GM19463 (cell line): ENCODE data around the gene TACR2.
A peak's percentile ranks its signal among the peaks of the same experiment; 100 is the strongest.

Source experiments
- ATAC-seq: cut with Tn5 transposase; IDR thresholded peaks from one replicate; pipeline ENCODE4 v1.9.1; 2021; ENCODE audit warnings: mild to moderate bottlenecking, moderate library complexity; ENCODE audit not compliant: unreplicated experiment

The TACR2 gene

DNA sequence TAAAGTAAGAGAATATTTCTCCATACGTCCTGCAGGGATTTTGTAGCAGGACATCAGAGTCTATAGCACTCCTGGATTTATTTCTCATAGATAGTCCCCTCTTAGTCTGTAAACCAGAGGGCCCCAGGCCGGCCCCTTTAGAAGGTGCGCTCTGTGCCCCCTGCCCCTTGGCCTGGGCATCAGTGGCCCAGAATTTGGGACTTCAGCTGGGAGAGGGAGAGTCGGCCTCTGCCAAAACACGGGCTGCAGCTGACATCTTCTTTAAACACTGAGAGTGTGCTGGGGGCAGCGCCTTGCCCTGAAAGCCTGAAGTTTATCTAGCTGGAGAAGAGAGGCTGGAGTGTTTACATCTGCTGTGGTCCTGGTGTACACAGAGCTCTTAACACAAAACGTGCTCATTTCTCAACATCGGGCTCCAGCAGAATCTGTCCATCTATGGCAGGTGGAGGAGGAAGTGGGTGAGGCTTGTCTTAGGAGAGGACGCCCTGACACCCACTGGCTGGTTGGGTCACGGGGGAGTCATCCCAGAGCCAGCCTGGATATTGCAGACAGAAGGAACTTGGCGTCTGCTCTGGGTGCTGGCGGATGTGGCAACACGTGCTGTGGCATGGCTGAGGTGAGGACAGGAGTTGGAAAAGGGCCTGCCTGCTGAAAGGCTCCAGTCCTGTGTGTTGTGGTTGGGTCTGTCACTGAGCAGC lies 5.0 kb upstream of the TACR2 start:
- ATAC-seq: no peak

DNA sequence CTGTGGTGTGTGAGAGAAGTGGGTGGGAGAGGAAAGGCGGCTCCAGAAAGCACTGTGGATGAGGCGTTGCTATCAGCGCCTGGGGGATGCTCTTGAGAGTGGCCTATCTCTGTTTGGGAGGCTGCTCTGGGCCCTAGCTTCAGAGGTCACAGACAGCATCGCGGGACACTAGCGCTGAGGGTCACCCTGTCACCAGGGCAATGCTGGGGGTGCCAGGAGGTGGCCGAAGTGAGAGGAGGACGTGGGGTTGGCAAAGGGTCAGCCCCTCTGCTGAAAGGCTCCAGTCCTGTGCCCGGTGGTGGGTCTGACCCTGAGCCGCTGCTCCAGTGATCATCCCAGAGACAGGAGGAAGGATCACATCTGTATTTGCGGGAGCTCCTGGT lies 3.0 kb upstream of the TACR2 start:
- ATAC-seq: no peak

DNA sequence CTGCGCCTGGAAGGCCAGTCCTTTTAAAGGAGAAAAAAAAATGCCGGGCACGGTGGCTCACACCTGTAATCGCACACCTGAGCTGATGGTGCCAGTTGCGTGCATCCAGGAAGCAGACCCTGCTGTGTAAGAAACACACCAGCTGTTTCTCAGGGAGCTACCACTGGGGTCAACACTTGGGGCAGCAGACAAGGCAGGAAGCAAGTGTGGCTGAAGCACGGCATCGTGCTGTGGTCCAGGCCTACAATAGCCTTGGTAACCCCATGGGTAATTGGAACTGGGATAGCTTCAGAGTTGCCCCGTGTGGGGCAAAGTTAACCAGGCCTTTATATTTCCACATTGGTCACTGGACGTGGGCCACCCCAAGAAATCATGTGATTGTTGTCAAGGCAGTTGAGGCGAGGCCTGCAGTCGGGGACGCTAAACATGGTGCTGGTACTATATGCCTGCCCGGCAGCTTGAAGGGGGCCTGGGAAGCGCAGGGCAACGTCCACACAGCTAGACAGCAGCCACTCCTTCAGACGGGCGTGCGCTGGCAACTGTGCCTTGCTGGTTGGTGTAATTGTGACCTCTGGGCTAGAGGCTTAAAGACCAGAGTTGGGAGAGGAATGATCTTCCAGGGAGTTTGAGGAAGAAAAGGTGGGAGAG lies 2.5 kb upstream of the TACR2 start:
- no peak for ATAC-seq

DNA sequence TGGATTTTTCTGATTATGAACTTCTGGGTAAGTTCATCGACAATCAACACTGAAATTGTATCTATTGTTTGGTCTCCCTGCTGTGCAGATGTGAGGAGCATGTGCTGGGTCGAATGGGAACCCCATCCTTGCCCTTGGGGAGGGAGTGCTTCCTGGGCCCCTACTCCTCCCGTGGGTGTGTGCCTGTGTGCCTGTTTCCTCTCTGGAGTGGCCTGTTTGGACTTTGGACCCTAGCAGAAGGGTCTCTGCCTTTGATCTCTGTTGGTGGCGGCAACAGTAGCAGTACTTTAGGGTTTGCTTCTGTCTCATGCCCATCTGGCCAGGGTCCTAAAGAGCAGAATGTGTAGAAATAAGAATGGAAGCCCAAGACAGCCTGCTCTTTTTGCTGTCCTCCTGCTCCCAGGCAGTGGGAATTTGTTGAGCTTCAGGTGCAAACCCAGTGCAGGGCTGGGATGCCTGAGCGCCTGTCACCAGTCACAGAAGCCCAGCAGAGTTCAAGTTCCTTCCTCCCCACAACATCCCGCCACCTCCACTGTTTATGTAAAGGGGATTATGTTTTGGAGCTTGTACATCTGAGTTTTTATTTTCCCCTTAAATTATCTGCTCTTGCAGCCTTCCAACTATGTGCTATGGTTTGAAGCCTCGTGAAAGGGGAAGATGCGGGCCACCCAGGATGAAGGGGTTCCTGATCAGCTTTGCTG lies 1.5 kb upstream of the TACR2 start:
- ATAC-seq: no peak

DNA sequence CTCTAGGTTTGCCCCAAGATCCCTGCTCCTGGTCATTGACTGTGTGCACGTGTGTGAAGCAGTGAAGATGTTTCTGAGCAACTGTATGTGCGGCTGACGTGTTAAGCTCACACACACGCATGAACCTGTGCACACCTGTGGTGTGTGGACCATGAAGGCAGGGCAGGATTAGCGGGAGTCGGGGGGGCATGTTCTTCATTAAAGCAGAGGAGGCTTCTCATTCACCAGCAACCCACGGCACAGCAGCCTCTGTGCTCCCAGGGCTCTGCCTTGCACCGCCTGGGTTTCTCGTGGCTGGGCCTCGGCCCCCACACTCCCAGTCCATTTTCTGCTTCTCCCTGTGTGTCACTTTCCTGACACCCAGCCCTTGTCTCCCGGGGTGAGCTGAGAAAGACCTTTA lies 824 bp upstream of the TACR2 start:
- ATAC-seq: no peak

DNA sequence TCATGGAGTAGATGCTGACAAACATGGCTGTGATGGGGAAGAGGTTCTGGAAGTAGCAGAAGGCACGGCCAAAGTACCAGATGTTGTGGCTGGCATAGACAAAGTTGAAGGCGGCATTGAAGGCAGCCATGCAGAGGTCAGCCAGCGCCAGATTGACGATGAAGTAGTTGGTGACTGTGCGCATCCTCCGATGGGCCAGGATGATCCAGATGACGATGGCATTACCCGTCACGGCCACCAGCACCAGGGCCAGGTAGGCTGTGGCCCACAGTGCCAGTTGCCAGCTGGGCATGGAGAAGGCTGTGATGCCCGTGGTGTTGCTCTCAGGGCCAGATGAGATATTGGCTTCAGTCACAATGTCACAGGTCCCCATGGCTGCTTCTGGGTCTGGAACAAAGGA lies 767 bp downstream of the TACR2 start:
- ATAC-seq: no peak

DNA sequence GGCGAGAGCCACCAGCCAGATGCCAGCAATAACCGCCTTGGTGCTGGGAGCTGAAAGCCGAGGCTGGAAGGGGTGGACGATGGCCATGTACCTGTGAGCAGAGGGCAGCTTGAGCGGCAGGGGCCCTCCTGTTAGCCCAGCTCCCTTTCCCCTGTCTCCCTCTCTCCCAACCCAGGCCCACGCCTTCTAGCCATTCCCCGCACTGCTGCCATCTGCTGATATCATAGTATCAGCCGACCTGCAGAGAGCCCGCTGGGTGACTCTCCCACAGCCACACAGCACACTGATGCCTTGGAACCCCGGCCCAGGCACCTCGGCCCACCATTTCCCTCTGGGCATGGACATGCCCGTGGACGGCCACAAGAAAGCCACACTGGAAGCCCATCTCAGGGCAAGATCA lies 1.7 kb downstream of the TACR2 start:
- ATAC-seq: no peak

DNA sequence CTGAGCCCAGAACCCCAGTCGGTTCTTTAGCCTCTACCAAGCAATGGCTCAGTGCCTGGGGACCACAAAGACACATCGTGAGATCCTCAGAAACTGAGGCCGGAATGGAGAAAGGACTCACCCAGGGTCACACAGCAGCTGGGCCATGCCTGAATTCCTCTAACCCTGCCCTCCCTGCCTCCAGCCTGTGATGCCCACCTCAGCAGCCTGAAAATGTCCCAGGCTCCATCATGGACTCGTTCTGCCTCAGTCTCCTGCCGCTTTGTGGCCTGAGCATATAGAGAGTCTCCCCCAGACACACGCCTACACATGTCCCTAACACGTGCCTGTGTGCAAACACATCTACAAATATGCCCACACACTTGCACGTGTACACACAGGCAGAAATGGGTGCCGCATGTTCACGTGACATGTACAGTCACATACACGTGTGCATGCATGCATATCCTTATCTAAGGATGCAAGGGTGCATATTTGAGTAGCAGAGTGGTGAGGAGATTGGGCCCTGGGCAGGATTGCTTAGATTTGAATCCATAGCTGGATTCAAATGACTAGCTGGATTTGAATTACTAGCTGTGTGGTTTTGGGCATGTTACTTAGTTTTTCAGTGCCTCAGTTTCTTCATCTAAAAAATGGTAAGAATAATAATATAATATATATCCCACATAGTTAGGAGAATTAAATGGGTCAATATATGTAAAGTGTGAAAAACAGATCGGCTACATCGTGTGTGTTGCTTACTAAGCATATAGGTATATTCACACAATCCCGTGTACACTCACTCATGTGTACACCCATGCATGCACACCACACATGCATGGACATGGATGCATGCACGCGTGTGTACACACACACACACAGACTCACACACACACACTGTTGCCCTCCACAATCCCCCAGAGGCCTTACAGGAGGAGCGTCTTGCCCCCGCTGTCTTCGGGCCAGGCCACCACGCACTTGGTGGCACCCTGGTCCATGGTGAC lies 2.4 kb downstream of the TACR2 start:
- no peak for ATAC-seq

DNA sequence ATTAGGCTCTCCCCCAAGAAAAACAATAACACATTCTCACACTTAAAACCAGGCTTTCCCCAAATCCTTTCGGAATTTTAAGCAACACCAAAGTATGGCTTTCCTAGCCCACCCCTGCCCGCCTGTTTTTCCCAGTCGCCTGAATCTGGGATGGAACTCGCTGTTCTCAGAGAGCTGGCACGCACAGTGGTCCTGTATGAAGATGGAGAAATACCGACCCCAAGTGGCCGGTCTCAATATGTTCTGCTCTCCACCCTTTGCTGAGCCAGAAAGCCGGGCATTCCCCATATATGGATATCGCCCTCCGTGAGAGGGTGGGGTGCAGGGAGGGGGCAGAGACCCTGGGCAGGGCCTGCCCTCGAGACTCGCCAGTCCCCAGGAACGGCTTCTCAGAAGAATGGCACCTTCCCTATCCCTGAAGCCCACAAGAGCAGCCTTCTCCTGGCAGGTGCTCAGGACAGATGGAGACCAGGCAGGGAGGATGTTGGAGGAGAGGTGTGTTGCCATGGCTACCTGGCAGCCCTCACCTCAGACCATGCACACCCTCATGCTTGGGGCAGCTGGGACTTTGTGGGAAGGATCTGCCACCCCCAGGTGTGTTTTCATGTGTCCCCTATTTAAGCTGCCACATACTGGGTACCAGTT lies 3.4 kb downstream of the TACR2 start:
- ATAC-seq: no peak

DNA sequence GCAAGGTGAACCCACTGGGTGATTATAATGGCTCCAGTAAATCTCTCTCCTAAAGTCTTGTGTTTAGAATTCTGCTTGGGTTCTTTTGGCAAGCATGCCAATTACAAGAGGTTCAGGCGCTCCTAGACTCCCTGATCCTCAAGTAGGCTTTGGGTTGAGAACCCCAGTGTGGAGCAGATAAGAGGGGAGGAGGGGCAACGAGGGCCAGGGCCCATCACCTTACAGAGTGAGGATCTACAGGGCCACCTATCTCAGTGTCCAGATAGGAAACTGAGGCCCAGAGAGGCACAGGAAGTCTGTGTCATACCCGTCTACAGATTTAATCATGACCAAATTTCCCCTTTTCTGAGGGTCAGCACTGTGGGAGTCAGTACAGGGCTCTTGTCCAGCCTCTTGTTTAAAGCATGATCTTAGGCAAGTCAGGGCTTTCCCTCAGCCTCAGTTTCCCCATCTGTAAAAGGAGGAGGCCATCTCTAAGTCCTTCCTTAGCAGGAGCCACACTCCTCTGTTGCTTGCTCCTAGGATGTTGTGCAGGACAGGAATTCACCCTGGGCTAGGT lies 4.4 kb downstream of the TACR2 start:
- ATAC-seq: no peak

DNA sequence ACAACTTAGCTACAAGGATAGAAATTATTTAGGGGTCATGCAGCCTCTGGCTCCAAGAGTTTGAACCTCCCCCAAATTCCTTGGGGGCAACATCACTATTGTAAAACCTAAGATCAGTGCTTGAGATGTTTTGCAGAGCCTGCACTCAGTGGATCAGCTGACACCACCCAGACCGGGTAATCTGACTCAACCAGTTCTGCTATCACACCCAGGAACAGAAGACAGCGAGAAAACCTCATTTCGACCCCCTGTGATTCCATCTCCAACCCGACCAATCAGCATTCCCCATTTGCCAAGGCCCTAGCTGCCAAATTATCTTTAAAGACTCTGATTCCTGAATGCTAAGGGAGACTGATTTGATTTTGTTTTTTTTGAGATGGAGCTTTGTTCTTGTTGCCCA lies 5.2 kb downstream of the TACR2 start:
- no peak for ATAC-seq

DNA sequence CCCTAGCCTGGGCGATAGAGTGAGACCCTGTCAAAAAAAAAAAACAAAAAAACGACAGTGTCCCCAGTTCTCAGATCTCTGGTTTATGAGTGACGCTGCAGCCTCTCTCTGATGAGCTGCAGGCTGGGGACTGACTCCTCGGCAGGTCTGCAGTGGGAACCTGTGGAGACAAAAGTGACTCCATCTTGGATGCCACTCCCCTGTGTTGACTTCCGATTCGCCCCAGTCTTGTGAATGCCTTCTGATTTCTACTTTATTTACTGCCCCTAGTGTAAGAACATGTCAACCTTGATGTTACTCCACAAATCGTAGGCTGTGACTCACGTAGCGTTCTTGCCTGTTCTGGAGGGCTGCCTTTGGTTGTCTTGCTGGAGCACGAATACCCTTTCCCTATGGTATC lies 6.2 kb downstream of the TACR2 start:
- no peak for ATAC-seq

DNA sequence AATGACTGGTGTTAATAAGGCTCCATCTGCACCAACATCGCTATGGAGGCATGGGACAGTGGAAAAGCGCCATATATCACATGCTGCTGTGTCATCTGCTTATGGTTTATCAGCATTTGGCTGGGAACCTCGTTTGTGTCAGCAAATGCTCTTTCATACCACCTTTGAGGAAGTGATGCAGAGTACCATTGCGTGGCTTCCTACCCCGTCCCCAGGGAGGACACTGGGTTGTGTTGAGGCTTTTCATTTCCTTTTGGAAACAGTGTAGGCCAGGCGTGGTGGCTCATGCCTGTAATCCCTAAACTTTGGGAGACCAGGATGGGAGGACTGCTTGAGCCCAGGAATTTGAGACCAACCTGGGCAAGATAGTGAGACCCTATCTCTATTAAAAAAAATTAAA lies 6.8 kb downstream of the TACR2 start:
- ATAC-seq: no peak

DNA sequence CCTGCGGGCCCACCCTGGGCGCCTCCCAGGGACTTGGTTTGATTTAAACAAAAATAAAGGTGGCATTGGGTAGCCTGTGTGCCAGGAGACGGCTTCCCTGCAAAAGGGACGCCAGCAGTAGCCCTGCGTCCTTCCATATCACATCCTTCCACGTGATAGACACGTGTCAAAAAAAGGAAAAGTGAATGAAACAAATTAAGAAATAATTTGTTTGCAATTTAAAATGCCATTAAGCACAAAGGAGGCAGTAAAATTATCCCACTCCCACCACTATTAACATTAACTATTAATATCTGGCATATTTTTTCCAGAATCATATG lies 7.6 kb downstream of the TACR2 start:
- no peak for ATAC-seq

DNA sequence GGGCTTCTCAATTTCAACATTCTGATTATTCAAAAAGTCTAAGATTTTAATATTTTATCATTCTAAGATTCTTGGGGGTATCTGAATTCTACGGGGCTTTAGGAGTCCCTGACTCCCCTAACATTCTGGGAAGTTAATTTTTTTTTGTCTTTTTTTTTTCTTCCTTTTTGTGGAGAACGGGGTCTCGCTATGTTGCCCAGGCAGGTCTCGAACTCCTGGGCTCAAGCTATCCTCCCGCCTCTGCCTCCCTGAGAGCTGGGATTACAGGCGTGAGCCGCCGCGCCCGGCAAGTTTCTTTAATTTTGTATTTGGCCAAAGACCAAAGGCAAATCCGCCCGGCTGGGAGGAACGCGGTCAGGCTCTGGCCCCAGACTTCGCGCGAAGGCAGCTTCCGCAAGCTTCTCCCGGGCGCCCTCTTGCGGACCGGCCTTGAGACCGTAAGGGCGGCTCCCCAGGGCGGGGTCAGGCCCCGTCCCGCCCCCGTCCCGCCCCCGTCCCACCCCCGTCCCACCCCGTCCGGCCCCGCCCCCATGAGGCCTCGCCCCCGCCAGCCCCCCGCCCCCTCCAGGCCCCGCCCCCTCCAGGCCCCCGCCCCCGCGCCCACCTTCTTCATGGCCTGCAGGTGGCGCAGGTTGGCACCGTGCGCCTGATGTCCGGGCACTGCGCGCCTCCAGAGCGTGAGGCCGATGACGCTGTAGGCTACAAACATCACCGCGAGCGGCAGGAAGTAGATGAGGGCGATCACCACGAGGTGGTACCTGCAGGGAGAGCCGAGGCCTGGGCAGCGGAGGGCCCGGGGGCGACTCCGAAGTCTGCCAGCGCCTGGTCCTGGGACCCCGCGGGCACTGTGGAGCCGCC lies 8.2 kb downstream of the TACR2 start:
- ATAC-seq: peak; percentile 82

DNA sequence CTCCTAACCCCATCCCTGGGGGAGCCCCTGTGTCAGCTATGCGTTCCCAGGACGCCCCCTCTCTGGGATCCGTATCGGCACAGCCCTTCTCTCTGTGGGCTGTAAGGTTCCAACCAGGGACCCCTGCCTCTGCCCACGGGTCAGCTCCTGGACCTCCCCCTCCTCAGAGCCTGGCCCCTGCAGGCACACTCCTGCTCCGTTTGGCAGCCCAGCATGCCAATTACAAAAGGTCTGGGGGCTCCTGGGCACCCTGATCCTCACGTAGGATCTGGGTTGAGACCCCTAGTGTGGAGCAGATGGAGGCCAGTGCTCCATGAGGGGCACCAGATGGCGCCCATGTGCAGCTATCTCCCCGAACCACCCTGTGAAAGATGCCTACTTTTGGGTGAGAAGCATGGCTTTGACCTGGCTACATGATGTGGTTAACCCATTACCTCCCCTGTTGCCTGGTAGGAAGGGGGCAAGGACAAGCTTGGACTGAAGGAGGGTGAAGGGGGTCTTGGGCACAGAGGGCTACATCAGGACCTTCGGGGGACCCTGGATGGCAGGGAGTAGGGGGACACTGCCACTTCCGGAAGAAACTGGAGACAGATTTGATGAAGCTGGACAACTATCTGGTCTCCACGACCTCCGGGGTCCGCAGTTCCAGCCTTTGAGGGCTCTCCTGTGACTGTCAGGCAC lies 9.0 kb downstream of the TACR2 start:
- no peak for ATAC-seq

DNA sequence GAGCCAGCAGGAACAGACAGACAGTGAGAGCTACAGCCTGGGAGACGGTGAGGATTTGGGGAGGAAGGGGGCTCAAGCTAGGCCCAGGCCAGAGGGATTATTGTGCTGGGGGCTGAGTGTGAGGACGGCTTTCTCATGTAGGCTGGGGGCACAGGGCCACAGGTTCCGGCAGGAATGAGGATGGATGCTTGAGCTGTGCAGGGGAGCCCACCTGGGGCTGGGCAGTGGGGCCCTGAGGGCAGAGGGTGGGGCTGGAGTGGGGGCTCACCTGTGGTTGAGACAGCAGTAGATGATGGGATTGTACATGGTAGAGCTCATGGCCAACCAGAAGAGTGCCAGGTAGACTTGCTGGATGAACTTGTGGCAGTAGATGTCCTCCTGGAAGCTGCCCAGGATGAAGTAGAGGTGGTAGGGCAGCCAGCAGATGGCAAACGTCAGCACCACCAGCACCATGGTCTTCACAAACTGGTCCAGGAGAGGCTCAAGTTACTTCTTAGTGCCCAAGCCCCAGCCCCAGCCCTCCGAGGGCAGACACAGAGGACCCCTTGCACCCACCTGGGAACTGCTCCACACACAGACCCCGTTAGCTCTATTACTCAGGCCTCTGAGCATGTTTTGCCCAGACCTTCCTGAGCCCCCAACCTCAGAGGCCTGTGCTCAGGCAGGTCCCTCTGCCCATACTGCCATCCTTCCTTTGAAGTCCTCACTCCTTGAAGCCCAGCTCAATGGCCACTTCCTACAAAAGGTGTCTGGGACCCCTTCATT lies 9.7 kb downstream of the TACR2 start:
- no peak for ATAC-seq

DNA sequence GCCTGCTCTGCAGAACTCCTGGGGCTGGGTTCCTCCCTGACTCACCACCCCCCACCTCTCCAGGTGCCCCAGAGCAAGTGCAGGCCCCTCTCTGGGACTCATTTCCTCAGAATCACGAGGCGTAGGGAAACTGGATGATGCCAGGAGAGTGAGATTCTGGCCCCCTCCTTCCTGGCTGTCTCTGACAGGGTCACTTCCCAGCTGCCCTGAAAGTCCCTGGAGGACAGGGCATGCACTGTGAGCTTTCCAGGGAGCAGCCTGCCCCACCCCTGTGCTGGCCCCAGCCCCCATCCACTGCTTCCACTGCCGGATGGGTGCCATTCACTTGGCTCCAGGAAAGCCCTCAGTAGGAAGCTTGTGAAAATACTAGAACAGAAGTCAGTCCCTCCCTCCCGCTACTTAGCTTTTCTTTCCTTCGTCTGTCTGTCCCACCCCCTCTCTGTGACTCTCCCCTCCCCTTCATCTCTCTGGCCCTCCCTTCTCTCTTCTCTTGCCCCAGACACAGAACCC lies 10.4 kb downstream of the TACR2 start:
- ATAC-seq: no peak
